Cortex of kidney (tissue), 1 donor: ENCODE data around the gene RPP30.
"Not testable (repeated sequence)": the region's sequence is repeated elsewhere in the genome, so short reads cannot be mapped to it uniquely, and the experiment has no call there.

Source experiments
- DNase-seq: peaks from one replicate; lab custom pipeline; 2025; lab: John Stamatoyannopoulos, UW

RPP30 gene

DNA sequence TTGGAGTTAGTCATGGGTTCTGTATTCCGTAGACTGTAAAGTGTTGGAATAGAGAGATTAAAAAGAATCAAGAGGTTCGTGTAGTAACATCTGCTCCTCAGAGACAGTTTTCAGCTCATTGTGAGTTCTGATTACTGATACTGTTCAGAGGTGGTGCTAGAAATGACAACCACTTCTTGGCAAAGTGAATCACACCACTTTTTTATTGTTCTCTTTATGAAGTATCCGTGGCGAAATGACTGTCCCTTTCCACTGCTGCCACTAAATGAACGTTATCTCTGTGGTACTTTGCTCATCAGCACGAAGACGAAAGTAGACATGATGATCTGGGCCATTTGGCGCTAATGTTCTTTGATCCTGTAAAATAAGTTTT, 860 bp downstream of the RPP30 start:
- DNase-seq = no peak

DNA sequence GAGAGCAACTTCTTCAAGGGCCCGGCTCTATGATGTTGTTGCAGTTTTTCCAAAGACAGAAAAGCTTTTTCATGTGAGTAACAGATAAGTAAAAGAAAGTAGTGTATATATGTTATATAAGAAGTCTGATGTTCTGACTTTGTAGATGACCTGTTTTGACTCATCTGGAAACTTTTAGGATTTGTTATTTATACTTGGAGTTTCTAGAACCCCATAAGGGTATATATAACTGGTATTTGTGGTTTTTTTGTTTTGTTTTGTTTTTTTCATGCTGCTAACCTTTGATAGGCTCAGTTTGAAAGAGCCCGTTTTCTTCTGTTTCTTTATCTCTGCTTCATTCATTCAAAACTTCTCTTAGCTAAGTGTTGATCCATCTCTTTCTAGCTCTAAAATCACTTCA, 7.3 kb downstream of the RPP30 start:
- no peak for DNase-seq

DNA sequence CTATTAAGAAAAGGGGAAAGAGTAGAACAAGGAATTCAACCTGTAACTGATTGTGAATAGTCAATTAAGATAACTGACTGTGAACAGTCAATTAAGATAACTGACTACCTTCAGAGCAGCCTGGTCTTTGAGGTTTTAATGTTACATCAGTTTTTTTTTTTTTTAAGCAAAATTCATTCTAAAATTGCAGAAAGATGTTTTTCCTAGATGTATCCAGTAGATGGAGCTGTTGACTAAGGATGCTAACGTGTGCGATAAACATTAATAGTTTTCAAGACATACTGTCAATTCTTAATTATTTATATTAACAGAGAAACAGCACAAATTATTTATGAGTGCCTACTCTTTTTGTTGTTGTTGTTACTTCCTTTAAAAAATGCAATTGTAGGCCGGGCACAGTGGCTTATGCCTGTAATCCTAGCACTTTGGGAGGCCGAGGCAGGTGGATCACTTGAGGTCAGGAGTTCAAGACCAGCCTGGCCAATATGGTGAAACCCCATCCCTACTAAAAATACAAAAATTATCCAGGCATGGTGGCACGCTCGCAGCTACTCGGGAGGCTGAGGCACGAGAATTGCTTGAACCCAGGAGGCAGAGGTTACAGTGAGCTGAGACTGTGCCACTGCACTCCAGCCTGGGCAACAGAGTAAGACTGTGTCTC, 8.4 kb downstream of the RPP30 start:
- not testable (repeated sequence) for DNase-seq

DNA sequence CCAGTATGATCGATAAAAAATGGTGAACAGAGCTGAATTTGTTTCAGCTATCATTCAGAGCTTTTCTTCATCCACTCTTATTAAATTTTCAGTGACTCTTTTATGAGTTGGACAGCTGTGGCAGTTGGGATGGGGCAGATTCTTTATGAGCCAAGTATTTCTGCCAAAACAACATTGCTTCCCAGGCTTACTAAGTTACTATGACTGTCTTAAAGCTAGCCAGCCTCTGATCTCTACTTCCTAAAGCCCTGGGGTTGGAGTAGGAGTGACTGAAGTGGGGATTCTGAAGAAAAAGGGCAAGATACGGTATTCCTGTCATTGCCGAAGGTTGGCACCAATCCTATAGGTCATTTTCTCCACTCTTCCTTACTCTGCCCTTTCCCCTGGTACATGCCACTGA, 12.7 kb downstream of the RPP30 start:
- DNase-seq = no peak

DNA sequence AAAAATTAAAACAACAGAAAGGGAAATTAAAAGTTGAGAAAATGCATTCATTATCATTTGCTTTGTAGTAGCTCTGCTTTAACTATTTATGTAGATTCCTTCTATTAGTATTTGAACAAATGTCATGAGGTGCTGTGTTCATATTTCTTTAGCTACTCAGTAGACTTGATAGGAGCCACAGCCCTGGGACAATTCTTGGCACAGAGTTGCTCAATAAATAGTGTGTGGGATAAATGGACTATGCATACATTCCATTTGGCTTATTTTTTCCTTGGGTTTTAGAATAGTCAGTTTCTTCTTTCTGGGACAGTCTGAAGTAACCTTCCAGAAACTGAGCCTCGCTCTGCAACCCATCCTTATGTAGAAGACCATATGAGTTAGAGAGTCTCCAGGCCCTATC, 13.4 kb downstream of the RPP30 start:
- no peak for DNase-seq

DNA sequence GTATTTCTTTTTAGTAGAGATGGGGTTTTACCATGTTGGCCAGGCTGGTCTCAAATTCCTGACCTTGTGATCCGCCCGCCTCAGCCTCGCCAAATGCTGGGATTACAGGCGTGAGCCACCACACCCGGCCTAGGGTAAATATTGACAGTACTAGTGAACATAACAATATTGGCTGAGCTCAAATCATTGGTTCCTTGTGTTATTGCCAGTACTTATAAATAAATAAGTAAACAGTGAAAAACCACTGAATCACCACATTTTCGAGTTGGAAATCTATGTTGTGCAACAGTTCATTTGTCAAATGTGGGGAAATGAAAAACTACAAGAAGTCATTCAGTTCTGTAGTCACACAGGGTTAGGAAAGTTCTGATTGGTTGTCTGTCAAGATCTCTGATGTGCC, 15.8 kb downstream of the RPP30 start:
- DNase-seq = no peak

DNA sequence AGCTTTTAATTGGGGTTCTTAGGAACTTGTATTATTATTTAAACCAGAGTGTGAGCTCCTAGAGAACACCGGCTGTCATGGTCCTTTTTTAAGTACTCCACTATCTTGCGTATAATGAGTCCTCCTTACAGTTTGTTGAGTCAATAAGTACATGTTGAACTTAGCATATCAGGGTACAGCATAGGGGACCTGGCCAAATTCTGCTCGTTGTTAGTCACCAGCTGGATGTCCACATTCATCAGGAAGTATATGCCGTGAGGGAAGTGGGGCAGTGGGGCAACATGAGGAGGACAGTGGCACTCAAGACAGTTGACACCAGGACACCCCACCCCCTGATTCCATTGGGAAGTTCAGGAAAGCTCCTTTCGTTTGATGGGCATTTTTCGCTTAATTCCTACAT, 16.6 kb downstream of the RPP30 start:
- no peak for DNase-seq

DNA sequence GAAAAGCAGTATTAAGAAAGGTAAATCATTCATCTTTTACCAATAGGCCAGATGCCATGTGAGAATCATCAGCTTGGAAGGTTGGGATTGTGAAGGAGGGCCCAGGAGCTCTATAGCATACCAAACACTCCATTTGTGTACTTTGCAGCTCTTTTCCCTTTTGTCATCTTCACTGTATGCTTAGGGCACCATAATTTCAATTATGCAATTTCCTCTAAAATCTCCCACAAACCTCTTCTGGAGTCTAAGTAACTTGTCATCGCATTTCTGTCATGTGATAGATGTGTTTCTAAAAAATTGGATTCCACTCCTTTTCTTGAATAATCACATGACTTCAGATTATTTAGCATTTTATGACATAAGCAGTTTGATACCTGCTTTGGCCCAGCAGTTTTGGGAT, 17.9 kb downstream of the RPP30 start:
- DNase-seq = no peak

DNA sequence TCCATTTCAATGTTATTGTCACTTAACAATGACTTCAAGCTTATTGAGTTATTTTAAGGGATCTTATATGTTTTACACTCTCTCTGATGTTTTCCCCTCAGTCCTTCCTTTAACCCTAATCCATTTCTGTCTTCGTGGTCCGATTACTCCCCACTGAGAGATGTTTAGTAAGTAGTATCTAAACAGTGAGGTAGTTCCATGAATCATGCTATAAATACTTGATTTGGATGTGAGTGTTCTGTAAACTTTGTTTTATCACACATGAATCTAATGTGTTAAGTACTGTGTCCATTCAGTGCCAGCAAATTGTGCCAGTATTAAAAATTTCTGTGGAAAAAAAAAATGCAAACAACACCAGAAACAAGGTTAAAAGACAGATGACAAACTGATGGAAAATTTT, 18.6 kb downstream of the RPP30 start:
- no peak for DNase-seq

DNA sequence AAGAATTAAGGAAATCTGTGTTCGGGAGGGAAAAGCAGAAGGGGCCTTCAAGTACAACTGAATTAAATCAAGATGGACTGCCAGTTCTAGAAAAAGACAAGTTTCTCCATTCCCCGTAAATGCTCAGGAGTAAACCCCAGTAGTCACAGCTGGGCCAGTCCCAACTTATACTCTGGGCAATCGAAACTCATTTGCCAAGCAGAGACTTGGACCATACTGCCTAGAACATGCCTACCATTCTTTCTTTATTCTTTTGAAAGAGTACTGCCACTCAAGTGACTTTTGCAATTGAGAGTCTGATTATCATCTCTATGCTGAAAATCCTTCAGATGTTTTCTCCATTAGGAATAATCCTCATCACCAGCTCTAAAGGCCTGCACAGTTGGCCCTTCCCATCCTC, 21.4 kb downstream of the RPP30 start:
- DNase-seq = no peak

DNA sequence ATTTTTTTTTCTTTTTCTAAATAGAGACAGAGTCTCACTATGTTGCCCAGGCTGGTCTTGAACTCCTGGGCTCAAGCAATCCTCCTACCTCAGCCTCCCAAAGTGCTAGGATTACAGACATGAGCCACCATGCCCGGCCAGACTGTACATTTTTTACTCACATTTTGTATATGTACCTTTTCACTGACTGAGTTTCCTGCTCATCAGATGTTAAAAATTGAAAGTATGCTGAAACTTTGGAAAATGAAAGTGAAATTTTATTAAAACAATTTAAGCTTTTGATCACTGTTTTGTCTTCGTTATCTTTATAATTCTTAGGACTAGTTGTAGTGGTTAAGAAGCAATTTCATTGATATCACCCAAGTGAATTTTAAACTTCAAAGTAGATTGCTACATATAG, 25.1 kb downstream of the RPP30 start:
- not testable (repeated sequence) for DNase-seq

DNA sequence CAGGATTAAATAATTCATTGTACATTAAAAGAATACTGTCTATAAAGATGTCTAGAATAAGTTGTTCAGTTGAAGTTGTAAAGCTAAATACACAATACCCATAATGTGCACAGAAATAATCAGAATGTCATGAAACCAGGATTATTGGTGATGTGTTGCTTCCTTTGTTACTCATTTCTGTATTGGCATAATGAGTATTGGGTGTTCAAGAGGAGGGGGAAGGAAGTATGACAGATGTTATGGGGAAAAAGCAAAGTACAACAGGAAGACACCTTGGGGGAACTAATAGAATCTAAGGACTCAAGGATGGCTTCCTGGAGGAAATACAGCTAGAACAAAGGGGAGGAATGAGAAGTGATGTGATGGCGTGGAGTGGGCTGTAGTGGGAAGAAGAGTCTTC, 34.2 kb downstream of the RPP30 start:
- no peak for DNase-seq

DNA sequence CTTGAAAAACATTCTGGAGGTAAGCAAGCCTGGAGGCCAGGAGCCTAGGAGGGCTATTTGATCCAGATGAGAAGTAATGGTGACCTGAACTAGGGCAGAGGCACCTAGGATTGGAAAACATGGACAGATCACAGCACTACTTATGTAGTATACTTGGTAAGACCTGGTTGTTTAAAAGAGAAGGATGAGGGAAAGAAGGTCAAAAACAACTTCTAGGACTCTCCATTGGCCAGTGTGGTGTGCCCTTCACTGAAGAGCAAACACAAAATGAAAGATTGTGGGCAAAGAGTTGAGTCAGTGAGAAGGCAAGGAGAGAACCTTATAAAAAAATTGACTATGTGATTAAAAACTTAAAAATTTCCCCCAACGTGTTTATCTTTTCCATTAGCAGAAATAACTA, 34.8 kb downstream of the RPP30 start:
- DNase-seq = no peak

DNA sequence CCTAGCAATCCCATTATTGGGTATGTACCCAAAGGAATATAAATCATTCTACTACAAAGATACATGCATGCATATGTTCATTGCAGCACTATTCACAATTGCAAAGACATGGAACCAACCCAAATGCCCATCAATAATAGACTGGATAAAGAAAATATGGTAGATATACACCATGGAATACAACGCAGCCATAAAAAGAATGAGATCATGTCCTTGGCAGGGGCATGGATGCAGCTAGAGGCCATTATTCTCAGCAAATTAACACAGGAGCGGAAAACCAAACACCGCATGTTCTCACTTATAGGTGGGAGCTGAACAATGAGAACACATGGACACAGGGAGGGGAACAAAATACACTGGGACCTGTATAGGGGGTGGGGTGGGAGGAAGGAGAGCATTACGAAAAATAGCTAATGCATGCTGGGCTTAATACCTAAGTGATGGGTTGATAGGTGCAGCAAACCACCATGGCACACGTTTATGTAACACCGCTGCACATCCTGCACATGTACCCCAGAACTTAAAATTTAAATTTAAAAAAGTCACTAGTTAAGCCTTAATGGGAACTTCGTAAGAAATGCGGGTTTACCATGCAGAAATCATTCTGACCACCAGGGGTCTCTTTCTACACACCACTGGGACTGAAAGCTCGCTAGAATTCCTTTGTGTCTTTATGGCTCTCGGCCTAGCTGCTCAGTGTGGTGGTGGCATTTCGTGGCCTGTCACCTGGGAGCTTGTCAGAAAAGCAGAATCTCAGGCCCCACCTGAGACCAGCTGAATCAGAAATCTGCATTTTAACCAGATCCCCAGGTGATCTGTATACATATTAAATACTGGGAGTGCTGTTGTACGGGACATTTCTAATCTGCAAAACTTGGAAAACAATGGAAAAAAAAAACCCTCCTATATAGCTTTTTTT, 39.6 kb downstream of the RPP30 start:
- no peak for DNase-seq

DNA sequence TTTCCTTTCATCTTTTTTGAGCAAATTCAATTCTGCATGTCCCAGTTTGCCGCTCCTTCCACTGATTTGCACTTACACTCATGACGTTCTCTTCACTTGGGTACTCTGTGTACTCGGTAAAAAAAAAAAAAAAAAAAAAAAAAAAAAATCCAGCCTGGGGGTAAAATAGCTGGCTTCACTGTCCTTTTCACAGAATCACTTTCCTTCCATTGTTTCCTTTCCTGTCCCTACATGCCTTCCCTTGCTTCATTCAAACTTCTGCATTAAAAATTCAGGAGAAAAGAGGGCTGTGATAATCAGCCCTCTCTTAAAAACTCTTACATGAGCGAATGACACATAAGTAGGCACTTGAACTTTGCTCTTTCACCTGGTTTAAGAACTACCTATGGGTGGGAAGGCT, 40.4 kb downstream of the RPP30 start:
- no peak for DNase-seq

DNA sequence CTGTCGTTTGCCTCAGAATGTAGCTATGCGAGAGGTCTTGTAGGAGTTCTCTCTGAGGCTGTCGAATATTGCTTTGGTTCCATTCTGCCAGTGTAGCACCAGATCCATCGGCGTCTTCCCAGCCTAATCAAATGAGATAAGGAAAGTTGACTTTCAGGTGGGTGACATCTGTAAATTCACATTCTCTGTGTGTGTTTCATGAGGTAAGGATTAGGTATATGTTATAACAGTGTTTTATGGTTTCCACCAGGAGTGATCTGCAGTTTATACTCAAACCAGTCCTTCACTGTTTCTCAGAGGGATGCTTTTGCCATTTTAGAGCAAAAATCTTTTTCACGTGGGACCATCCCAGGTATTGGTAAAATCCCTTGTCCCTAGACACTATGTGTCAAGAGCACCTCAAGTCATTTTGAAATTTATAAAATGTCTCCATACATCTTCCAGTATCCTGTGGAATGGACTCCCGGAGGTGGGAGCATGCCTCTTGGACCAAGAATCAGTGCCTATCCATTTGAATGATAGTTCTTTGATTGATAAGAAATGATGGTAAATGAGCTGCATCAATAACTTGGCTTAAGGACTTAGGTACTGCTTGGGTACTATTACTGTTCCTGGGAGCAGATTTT, 41.2 kb downstream of the RPP30 start:
- no peak for DNase-seq

DNA sequence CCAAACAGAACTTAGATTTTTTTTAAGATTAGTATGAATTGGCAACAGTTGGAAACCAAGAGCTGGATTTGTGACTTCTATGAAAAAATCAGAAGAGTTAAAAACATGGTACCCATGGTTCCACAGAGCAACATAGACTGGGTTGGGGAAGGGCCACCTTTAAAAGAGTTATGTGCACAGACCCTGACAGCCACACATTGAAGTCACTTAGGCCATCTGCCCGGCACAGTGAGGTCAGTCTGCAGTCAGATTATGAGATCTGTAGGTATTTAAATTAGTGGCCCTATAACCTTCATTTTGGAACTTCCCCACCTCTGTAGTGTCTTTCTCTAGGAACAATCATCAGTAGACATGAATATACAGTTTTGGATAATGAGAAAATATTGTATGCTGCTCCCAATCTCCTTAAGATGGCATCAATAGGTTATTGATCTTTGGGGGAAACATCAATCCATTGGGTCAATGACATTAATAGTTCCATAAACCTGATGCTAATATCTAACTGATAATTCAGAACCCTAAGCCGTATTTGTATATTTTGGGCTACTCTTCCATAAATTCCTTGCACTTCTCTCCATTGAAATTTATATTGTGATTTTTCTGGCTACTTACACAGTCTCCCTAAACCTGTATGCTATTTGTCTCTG, 42.1 kb downstream of the RPP30 start:
- DNase-seq = no peak

DNA sequence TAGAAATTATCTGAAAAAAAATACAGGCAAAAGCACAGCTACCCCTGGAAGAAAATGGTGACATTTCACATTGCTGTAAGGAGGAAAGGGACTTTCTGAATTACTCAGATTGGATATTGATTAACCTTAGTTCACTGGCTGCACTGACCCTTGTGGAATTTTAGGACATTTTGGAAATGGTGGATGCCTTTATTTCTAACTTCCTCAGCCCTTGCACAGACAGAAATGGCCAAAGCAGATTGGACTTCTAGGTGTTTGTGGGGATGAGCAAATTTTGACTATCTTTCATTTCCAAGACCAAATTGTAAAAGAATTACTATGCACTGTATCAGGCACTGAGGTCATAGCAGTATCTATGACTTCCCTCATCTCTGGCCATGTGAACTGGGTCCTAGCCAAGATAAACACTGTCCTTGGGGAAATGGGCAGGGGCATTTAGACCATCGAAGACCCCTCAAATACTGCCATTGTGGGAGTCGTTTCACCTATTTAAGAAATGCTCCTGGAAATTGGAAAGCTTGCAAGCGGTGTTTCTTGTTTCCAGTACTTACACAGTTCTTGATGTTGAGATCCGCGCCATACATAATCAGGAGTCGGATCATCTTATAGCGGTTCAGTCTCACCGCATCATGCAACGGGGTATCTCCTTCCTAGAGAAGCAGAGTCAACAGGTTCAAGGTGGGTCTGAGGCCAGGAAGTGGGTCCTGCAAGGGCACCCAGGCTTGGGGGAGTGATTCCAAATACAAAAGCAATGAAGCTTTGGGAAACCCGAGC, 43.4 kb downstream of the RPP30 start:
- no peak for DNase-seq

DNA sequence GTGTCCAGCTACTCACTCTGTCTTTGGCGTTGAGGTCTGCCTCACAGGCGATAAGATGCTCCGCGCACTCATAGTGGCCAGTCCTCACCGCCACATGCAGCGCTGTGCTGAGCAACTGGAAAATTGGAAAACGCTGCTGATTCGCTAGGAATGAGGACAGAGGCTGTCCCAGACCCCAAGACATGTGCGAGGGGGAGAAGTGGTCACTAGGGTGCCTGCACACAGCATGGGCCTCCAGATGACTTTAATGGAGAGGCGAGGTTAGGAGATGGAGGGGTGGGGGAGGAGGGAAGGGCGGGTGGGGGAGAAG, 43.9 kb downstream of the RPP30 start:
- no peak for DNase-seq

DNA sequence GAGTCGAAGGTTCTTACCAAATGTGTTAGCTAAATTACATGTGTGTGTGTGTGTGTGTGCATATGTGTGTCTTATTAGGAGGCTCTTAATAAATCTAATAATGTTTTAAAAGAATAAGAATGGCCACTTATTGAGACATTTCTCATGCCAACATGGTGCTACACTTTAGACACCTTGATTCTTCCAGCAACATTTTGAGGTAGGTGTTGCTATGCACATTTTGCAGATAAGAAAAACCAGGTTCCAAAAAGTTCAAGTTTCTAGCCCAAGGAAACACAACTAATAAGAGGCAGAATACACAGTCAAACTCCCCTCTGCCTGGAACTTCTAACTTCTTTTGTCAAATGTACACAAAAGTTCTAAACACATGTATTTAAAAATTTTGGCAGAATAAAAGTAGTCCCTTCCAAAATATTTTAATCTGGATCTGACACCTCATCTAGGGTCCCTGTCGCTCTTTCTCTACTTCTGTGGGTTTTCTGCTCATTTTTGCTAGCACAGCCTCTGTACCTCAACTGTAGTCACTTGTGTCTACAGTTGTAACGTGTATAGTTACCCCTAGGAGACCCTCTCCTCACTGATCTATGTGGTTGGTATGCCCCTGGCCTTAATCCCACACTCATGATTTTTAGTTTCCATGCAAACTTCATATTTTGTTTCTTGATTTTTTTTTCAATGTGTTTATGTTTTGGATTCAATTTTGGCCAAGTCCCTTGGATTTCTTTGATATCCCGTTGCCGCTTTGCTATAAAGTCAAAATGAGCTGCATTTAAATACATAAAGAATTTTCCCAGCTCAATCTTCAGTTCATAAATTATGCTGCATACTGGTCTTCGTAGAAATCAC, 44.8 kb downstream of the RPP30 start:
- no peak for DNase-seq
